Measurements from ENCODE around the gene RAI14.
"Not testable (repeated sequence)": the region's sequence is repeated elsewhere in the genome, so short reads cannot be mapped to it uniquely, and the experiment has no call there.

Gene RAI14

DNA sequence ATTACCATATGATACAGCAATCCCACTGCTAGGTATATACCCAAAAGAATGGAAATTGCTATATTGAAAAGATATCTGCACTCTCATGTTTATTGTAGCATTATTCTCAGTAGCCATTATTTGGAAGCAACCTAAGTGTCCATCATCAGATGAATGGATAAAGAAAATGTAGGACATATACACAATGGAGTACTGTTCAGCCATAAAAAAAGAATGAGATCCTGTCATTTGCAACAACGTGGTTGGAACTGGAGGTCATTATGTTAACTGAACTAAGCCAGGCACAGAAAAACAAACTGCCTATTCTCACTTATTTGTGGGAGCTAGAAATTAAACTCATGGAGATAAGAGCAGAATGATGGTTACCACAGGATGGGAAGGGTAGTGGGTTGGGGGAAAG, 119.8 kb downstream of the RAI14 start:
- DNase-seq, result no peak

DNA sequence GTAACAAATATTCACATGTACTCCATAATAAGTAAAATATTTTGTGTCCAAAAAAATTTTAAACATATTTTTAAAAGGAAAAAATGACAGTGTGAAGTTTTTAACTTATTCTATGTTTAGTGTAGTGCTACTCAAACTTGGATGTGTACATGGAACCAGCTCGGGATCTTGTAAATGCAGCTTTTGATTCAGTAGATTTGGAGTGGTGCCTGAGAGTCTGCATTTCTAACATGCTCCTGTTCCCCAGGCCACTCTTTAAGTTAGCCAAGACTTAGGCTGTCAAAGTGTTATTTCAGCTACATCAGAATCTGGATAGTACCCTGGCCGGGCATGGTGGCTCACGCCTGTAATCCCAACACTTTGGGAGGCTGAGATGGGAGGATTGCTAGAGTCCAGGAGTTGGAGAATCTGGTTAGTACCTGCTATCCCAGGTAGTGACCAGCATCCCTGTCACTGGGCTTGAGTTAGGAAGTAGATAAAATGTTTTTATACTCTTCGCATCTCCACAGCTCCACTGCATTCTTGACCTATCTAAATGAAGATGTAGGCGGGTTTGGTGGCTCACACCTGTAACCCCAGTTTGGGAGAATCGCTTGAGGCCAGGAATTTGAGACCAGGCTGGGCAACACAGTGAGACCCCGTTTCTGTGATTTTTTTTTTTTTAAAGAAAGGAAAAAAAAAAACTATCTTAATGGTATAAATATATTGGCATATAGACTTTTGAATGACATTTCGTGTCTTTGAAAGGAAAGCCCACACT, 122.1 kb downstream of the RAI14 start:
- DNase-seq, result no peak

DNA sequence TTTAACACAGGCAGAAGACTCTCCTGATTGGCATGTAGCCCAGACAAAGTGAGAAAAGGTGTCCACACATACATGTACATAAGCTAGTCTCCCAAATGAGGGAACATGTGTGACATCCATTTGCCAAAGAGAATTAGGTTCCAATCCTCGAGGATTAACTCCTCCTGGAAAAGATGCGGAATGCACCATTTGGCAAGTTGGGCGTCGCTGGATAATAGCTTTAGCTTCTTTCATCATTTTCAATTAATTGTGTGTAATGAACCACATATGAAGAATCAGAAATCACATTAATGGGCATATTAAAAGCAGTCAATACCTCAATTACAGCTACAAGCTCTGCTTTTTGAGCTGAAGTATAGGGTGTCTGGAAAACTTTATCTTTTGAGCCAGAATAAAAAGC, 127.8 kb downstream of the RAI14 start:
- DNase-seq, result not testable (repeated sequence)

DNA sequence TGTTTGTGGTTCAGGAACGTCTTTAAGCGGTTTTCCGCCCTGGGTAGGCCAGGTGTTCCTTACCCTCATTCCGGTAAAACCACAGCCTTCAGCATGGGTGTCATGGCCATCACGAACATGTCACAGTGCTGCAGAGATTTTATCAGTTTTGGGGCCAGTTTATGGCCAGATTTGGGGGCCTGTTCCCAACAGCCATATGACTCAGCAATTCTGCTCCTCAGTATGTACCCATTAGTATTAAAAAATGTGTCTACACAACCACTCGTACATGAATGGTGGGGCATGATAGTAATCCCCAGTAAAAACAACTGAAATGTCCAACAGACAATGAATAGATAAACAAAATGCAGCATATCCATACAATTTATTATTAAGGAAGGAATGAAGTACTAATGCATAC, 130.9 kb downstream of the RAI14 start:
- DNase-seq, result no peak

DNA sequence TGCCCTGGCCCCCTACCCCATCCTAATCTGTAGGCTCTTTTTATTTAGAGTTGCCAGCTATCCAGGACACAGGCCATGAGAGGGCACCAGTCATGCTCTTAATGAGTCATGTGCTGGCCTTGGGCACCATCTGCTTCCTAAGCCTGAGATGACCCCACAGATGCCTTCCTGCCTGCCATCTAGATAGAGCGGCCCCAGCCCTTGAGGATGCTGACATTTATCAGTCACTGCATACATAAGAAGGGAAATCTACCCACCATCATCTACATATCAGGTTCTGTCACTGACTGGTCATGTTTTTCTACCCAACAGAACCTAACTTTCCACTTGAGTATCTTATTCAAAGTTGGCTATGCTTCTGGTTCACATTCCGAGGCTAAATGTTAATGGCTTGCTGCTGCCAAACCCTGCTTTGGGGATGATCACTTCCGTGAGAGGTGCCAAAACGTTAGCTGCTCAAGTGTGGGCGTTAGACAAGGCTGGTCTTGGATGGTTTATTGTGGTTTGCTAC, 132.9 kb downstream of the RAI14 start:
- no peak for DNase-seq

DNA sequence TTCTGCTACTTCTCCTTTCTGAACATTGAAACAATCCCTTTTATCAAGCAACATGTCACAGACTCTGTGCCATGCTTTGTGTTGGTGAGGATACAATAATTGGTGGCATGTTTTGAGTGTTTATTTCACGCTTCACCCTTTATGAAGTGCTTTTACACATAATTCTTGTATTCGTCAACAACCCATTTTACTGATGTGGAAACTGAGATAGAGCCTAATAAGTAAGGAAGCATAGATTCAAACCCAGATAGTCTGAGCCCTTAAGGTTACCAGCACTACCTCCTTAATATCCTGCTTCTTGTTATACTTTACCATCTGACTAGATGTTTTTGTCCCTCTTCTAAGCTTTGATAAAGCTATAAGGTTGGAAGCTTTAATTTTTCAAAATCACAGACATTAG, 133.5 kb downstream of the RAI14 start:
- DNase-seq, result no peak

DNA sequence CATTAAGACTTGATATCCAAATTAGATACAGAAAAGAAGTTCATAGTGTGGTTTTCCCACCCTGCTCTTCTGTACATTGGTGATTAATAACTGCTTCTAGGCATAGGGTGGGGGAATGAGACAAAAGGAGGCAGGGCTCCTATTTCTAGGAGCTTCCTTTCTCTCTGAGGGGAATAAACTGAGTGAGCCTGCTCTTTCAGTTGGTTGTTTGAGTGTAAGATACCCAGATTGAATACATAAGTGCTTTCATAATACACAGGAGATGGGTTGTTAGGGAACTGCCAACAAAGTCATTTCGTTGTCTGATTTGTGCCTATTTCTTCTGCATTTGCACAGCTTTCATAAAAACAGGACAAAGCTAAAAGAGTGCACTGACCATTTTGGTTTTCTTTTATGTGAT, 133.9 kb downstream of the RAI14 start:
- no peak for DNase-seq

DNA sequence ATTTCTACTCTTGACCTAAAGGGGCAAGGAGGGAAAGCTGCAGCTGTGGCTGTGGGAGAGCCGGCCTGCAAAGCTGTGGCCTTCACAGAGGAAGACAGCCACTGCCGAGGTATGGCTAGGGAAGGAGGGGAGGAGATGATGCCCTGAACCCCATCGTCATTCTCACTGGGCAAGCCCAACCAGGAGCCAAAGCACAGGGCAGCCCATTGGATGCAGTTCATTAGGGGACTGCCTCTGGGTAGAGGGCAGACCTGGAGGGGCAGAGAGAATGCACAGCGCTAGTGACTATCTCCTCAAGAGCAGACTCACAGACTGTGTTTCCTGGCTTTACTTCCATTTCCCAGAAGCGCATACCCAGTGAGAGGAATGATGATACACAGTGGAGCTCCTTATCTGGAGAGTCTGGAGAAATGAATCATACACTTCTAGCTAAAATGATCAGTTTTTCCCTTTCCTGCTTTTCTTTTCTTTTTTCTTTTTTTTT, 135.7 kb downstream of the RAI14 start:
- DNase-seq, result no peak

DNA sequence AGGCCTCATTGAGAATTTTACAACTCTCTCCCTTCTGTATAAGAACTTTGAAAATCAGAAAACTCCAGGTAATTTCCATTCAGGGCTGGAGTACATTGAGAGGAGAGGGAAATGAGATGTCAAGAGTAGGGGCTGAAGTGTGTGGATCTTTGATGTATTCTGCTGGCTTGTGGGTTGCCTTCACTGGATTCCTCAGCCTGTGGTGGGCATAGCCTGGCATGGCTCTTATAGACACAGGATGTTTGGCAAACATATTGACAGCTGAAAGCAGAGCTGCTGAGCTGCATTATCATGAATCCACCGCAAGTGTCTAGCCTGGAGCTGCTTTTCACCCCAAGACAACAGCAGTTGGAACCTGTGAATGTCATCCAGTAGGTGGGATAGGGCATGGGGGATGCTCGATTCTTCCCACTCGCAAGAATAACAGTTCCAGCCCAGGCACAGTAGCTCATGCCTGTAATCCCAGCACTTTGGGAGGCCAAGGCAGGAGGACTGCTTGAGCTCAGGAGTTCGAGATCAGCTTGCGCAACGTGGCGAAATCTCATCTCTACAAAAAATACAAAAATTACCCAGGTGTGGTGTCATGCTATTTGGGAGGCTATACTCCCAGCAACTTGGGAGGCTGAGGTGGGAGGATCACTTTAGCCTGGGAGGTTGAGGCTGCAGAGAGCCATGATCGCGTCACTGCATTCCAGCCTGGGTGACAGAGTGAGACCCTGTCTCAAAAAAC, 146.9 kb downstream of the RAI14 start:
- no peak for DNase-seq

DNA sequence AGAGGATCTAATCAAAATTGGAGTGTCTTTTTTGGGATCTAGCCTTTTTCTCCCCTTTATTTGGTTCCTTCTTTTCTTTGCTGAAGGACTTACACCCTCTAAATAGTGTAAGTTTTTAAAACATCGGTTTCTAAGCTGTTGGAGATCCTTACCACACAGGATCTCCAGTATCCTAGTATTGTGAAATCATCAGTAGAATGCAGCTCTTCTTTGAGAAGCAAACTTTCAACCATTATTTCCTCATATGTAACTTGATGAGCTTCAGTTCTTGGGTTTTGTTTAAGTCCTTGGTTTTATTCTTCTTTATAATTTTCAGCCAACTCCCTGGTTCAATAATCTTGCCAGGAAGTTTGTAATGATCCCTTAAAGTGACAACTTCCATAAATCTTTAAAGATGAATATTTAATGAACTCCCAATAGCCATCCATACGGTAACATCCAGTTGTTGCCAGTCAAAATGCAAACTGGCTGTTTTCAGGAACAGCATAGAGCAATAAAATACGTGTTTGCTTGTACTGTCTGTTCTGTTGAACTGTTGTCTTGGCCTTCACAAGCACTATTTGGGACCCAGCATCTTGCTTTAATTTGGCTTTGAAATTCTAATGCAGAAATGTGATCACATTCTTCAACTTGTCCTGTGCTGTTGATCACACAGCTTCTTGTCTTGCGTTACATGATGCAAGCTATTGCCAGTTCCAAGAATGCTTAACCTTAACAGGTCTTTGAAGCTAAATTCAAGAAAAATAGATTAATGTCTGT, 148.0 kb downstream of the RAI14 start:
- no peak for DNase-seq

DNA sequence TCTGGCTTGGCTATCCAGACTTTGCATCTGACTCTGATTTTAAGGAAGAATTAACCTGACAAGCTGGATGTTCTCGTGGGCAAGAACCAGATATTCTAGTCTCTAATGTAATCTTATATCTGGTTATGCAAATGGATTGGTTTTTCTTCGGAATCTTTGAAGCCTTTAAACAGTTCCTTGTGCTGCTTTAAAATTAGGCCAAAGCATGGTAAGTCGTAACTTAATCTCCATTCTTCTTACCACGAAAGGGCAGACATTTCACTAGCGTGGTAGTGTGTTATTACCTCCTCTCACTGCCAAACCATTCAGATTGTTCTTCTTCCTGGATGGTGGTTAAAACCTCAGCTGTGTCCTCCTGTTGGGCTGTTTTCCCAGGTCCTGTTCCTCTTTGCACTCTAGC, 148.8 kb downstream of the RAI14 start:
- DNase-seq, result no peak

DNA sequence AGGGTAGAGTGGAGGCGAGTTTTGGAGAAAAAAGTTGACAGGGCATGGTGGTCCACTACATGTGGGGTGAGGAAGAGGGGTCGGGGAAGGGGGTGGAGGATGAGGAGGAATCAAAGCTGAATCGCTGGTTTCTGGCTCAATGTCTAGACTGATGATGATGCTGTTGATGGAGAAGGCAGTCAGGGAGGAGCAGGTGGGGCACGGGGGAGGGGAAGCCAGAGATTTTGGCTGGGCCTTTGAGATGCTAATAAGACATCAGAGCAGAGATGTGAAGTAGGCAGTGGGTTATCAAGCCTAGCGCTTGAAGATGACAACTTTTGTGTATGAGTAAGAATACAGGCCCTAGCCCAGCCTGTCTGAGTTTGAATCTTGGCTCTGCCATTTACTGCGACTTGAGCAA, 150.4 kb downstream of the RAI14 start:
- no peak for DNase-seq

DNA sequence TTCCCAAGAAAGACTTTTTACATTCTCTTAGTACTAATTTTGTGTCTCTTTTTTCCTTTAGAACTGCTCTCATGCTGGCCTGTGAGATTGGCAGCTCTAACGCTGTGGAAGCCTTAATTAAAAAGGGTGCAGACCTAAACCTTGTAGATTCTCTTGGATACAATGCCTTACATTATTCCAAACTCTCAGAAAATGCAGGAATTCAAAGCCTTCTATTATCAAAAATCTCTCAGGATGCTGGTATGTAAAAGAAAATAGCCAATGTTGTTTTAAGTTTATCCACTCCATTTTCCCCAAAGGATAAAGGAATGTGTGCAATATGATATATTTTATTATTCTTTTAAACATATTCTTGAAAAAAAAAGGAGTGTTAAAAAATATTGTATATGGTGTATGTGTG, 155.6 kb downstream of the RAI14 start:
- no peak for DNase-seq

DNA sequence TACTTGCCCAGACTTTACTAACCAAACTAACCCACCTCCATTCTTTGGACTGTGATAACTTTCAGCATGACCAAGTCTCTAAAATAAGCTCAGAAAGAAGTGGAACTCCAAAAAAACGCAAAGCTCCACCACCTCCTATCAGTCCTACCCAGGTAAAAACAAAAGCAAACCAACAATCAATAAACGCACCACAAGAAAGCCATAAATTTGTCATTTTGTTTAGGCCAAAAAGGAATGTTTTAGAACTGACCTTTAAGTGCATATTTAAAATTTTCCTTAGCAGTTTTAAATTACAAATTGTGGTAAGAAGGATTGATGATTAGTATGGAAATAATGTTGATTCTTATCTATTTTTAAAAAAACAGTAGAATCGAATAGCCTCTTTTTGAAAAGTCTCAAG, 157.4 kb downstream of the RAI14 start:
- no peak for DNase-seq

DNA sequence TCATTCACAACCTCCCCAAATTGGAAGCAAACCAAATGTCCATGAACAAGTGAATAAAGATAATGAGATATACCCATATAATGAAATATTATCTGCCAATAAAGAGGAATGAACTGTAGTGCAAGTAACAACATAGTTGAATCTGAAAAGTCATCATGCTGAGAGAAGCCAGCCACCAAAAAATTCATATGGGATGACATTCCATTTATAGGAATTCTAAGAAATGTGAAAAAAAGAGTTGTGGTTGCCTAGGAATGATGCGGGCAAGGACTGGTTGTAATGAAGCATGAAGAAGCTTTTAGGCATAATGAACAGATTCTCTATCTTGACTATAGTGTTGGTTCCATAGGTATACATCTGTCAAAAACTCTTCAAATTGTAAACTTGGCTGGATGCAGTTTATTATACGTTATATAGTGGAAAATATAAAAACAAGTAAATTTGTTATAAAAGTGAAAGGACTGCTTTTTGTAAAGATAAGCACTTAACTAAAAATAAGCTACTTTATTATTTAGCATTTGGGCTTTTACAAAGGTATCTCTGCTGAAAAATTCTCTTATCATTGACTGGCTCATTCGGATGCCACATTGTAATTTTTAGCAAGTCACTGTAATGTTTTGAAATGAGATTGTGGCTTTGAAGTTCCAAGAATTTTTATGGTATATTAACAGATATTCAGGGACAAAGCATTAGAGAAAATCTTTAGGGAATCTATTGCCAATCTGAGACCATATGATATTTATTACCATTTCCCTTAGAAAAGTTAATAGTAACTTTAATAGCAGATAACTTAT, 161.6 kb downstream of the RAI14 start:
- DNase-seq, result no peak

DNA sequence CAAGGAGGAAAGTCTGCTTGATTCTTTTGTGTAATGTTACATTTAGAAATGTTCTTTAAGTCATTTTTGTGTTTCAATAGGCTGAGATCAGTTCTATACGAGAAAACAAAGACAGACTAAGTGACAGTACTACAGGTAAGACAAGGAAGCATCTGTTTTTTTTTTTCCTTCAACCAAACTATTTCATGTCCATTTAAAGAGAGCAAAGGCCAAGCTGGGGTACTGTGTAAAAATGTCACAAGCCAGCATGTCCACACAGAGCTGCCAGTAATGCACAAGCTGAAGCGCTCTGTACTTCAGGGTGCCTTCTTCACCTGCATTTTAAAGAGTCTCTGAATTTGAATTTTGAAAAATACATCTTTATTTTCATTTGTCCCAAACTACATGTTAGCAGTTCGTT, 162.6 kb downstream of the RAI14 start:
- no peak for DNase-seq

DNA sequence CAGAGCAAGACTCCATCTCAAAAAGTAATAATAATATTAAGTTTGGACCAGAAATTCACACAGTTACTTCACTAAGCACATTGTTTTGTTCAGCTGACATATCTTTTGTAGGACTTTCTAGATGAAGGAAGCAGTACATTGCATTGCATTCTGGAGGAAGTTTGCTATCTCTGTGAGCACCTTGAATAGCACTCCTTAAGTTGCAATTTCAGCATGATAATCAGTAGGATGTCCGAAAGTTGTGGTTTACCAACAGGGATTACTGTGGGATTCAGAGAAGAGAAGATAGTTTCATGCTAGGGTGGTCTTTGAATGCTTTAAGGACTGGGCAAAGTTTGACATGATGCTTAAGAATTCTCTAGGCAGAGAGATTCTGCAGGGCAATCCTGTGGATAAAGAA, 164.5 kb downstream of the RAI14 start:
- DNase-seq, result no peak

DNA sequence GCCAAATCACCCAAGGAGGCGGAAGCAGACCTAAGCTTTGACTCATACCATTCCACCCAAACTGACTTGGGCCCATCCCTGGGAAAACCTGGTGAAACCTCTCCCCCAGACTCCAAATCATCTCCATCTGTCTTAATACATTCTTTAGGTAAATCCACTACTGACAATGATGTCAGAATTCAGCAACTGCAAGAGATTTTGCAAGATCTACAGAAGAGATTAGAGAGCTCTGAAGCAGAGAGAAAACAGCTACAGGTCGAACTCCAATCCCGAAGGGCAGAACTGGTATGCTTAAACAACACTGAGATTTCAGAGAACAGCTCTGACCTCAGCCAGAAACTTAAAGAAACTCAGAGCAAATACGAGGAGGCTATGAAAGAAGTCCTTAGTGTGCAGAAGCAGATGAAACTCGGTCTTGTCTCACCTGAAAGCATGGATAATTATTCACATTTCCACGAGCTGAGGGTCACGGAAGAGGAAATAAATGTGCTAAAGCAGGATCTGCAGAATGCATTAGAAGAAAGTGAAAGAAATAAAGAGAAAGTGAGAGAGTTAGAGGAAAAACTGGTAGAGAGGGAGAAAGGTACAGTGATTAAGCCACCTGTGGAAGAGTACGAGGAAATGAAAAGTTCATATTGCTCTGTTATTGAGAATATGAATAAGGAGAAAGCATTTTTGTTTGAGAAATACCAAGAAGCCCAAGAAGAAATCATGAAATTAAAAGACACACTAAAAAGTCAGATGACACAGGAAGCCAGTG, 167.0 kb downstream of the RAI14 start:
- DNase-seq, result no peak

DNA sequence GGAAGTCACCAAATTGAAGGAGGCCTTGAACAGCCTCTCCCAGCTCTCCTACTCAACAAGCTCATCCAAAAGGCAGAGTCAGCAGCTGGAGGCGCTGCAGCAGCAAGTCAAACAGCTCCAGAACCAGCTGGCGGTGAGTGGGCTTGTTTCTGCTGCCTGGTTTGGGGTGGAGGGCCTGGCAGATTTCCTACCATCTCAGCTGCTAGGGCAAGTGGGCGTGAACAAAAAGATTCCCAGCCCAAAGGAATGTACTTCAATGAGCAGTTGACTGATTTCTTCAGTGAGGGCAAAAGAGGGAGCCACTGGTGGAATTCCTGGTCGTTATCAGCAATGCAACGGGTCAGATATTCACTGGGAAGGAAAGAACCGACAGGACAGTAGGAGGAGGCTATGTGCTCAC, 170.2 kb downstream of the RAI14 start:
- DNase-seq, result no peak

DNA sequence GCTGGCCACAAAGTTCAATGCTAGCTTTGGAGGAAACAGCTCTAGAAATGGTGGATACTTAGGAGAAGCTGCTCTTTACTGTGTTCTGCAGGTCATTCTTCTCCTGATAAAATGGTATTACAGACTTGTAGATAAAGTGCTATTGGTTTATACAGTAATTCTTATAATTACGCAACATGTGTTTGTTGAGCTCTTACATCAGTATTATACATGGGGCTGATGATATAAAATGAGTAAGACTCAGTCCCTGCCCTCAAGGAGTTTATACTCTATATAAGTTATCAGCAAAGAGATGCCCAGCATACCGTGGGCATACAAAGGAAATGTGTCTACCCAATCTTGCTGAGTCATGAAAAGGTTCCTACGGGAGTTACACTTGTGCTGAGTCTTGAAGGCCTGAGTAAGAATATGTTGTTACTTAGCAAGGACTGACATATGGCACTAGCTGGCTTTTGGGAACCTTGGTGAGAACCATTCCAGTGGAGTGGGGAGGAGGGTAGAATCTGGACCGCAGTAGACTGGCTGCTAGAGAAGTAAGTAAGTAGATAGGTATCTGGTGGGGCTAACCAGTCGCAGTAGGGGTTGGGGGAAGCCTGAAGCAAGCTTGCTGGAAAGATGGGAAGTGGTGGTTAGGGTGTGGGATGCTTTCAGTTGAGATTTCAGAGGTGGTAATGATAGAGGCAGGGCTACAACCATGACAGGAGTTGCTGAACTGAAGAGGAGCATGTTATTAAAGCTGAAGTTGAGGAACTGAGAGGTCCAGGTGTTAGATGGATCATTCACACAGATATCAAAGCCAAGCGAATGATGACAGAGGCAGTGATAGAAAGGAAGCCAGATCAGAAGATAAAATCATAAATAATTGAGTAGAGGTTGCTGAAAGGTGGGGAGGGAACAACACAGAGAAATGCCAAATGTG, 171.7 kb downstream of the RAI14 start:
- DNase-seq, result no peak

DNA sequence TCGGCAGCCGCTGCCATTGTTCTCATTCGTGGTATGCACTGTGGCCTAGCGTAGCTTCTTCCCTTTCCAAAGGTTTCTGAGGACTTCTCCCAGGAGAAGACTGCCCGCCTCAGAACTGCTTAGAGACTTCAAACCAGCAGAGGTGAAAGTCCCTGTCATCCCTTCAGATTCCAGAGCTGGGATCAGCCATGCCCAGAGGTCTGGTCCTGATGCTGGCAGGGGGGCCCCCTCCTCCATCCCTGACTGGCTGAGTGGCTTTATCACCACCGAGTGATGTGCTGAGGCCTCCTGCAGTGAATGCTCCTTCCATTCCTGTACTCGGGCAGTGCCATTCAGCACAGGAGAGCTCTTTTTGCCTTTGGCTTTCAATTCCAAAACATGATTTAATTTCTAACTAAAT, 174.7 kb downstream of the RAI14 start:
- DNase-seq, result not testable (repeated sequence)

All from NCI-H748 treated with DMSO at 0.1 percent for 48 hours (cell line).